Activated CD8-positive, alpha-beta memory T cell treated with anti-CD3 and anti-CD28 coated beads, Interleukin-2, amount 10 ng/mL, durations not matched to agents 7 days and 5 days (primary cell): ENCODE data around the gene AATF. TPM values are rescaled to one million over a fixed set of nuclear protein-coding genes. Genes with fewer than 3 reads are reported as not detected.

Source experiments
- ATAC-seq: fragments of 150-1000 bp; cut with Tn5 transposase; one replicate; pipeline ENCODE4 v1.10.0; 2021; ENCODE audit warnings: moderate library complexity
- CTCF ChIA-PET: fragments of 350-600 bp; sonication (Branson Sonifier 250); formaldehyde crosslinking; loops from one replicate; lab custom pipeline; 2021; ENCODE audit warnings: antibody characterized with exemption; lab: Charles Lee
- DNase-seq: peaks from one replicate; pipeline ENCODE4 v3.0.0-alpha.2; 2020
- H3K27ac Mint-ChIP-seq: one replicate; pipeline ENCODE4 v1.8.0; 2021; ENCODE audit warnings: mild to moderate bottlenecking, mixed read lengths
- H3K27me3 Mint-ChIP-seq: one replicate; pipeline ENCODE4 v1.8.0; 2021; ENCODE audit warnings: mixed read lengths
- H3K36me3 Mint-ChIP-seq: one replicate; pipeline ENCODE4 v1.8.0; 2021; ENCODE audit warnings: mild to moderate bottlenecking, mixed read lengths
- H3K4me1 Mint-ChIP-seq: one replicate; pipeline ENCODE4 v1.8.0; 2021; ENCODE audit warnings: mixed read lengths
- H3K4me3 Mint-ChIP-seq: one replicate; pipeline ENCODE4 v1.8.0; 2021; ENCODE audit warnings: mild to moderate bottlenecking, moderate library complexity, mixed read lengths
- H3K9me3 Mint-ChIP-seq: one replicate; pipeline ENCODE4 v1.8.0; 2022; ENCODE audit warnings: low read depth, mixed read lengths
- total RNA-seq, 2 experiments: library from RNA; stranded (reverse); gene quantifications; one replicate each; pipeline ENCODE4 v1.2.3, GENCODE V29; 2021

AATF gene
- total RNA-seq, 2 experiments from 2014 or later: 78.7 to 84.5 TPM

GRCh38 chr17:36951084-36951789, 2.5 kb downstream of the AATF start:
- peaks cover 44% of the 10 kb centered on the region for H3K4me1 Mint-ChIP-seq
- CTCF ChIA-PET: no interaction called here

DNA sequence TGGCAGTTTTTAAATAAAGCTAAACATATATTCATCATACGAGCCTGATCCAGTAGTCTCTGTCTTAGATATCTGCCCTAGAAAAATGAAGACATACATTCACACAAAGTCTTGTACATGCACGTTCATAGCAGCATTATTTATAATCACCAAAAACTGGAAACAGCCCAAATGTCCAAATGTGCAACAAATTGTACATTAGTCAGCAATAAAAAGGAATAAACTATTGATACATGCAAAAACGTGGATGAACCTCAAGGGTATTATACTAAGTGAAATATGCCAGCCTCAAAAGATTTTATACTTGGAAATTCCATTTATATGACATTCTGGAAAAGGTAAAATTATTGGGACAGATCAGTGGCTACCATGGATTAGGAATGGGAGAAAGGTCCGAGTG, 22.8 kb downstream of the AATF start:
- Mint-ChIP-seq H3K9me3 (no peaks in the 10 kb centered on the region), H3K4me3 (no peak overlapping the region), H3K36me3 (peaks cover 36% of the 10 kb centered on the region), H3K4me1 (peaks cover 11% of the 10 kb centered on the region), H3K27ac (no peak overlapping the region), H3K27me3 (no peaks in the 10 kb centered on the region)
- ATAC-seq (no peak), DNase-seq (no peak)
- CTCF ChIA-PET: no interaction called here

More at GRCh38 chr17:36951084-36951789, 2.5 kb downstream of the AATF start:
- H3K9me3 Mint-ChIP-seq: no peaks in the 10 kb centered on the region
- H3K36me3 Mint-ChIP-seq: peaks cover 53% of the 10 kb centered on the region
- no peak for ATAC-seq
- no peak overlapping the region for H3K27ac Mint-ChIP-seq
- H3K27me3 Mint-ChIP-seq: peaks cover 22% of the 10 kb centered on the region
- no peak overlapping the region for H3K4me3 Mint-ChIP-seq
- DNase-seq: no peak

DNA sequence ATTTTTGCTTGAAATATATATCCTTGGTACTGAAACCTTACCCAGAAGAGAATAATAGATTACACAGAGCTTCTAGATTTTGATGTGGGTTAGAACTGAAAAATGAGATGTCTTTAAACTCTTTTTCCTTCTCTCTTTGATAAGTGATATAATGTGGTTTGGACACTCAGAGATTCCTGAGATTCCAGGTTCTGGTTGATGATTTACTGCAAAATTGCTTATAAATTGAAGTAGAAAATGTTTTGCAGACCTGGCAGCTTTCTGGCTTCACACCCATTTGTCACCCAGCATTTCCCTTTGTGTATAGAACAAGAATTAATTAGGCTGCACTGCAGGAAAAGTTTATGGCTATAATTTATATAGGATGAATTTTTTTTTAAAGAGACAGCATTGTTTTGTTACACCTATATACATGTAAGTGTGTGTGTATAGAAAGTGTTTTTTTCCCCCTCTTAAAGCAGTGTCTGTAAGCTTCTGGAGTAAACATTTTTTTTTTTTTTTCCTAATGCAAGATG, 23.5 kb downstream of the AATF start:
- DNase-seq: no peak
- CTCF ChIA-PET: no interaction called here
- Mint-ChIP-seq H3K4me1 (peaks cover 14% of the 10 kb centered on the region), H3K36me3 (peaks cover 34% of the 10 kb centered on the region), H3K27me3 (no peaks in the 10 kb centered on the region), H3K27ac (no peak overlapping the region), H3K4me3 (no peak overlapping the region), H3K9me3 (no peaks in the 10 kb centered on the region)
- no peak for ATAC-seq

DNA sequence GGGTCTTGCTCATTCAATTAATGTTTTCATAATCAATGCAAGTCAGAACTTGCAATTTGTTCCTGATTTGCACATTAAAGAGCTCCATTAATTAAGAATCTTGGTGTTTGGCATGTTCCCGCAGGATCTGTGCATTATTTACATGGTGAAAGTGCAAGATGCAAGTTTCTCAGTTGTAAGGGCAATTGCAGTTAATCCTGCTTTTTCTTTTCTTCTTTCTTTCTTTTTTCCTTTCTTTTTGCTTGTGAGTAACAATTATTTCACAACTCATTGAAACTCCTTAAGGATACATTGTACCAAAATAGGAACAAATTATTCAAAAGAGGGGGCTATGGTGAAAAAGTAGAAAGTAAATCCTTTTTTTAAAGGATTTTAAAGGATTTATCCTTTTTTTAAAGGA, 24.2 kb downstream of the AATF start:
- CTCF ChIA-PET: interaction anchor here (1.4 kb wide), 1 partner anchor 75 kb away, joined by 3 read pairs; no protein-coding TSS in a partner anchor
- H3K4me1 Mint-ChIP-seq: peaks cover 14% of the 10 kb centered on the region
- no peak for DNase-seq
- ATAC-seq: no peak
- H3K27ac Mint-ChIP-seq: no peak overlapping the region
- no peak overlapping the region for H3K4me3 Mint-ChIP-seq
- no peaks in the 10 kb centered on the region for H3K27me3 Mint-ChIP-seq
- H3K36me3 Mint-ChIP-seq: peaks cover 29% of the 10 kb centered on the region
- no peaks in the 10 kb centered on the region for H3K9me3 Mint-ChIP-seq

DNA sequence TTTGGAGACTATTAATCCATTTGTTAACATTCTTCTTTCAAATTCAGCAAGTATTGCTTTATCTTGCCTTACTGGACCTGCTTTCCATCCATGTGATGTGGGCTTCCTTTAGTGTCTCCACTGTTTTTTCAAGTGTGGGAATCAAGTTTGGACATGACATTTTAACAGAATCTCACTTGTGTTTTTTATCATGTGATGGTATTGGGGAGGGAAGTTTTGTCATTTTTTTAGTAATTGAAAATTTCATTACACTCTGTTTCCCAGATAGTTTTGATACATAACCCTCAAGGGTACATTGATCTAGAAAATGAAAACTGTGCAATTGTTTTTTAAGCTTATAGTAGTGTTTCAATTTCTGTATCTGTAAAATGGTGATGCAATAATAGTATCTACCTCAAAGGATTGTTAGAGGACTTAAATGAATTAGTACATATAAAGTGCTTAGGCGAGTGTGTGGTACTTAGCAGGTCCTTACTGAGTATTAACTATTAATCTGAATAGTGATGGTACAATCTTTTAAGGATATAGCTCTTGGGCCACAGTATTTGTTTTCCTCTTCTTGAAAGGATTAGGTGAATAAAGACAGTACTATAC, 27.3 kb downstream of the AATF start:
- Mint-ChIP-seq H3K27ac (no peak overlapping the region), H3K27me3 (no peaks in the 10 kb centered on the region), H3K4me1 (peaks cover 13% of the 10 kb centered on the region), H3K4me3 (no peak overlapping the region), H3K36me3 (peaks cover 16% of the 10 kb centered on the region), H3K9me3 (no peaks in the 10 kb centered on the region)
- DNase-seq: no peak
- no peak for ATAC-seq
- CTCF ChIA-PET: interaction anchor here (1.0 to 1.3 kb wide), 2 partner anchors 13 to 22 kb away, joined by 3 read pairs; no protein-coding TSS in a partner anchor

GRCh38 chr17:36977066-36977465, 28.3 kb downstream of the AATF start:
- H3K9me3 Mint-ChIP-seq: no peaks in the 10 kb centered on the region
- CTCF ChIA-PET: interaction anchor here (1.3 kb wide), 1 partner anchor 12 kb away, joined by 3 read pairs; no protein-coding TSS in a partner anchor
- peaks cover 19% of the 10 kb centered on the region for H3K36me3 Mint-ChIP-seq
- DNase-seq: no peak
- ATAC-seq: no peak
- H3K27me3 Mint-ChIP-seq: no peaks in the 10 kb centered on the region
- H3K4me3 Mint-ChIP-seq: no peak overlapping the region
- peaks cover 16% of the 10 kb centered on the region for H3K4me1 Mint-ChIP-seq
- no peak overlapping the region for H3K27ac Mint-ChIP-seq

DNA sequence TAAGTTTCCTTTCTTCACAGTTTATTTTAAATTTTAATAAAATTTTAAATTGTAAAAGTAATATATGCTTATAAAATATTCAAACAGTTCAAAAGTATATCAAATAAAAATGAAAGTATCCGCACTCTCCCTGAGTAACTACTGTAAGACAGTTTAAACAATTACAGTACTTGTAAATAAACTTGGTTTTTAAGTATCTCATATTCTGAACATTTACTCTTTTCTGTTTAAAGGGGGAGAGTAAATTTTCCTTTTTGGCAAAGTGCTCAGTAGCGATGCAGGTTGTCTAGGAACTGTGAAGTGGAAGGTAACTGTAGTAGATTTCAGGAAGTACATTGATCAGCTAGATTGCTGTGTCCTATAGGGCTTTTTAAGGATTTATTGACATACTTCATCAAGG, 28.8 kb downstream of the AATF start:
- Mint-ChIP-seq H3K4me3 (no peak overlapping the region), H3K36me3 (peaks cover 19% of the 10 kb centered on the region), H3K9me3 (no peaks in the 10 kb centered on the region), H3K27me3 (no peaks in the 10 kb centered on the region), H3K4me1 (peaks cover 16% of the 10 kb centered on the region), H3K27ac (no peak overlapping the region)
- CTCF ChIA-PET: interaction anchor here (1.3 kb wide), 1 partner anchor 12 kb away, joined by 3 read pairs; no protein-coding TSS in a partner anchor
- DNase-seq (no peak), ATAC-seq (no peak)

GRCh38 chr17:36978810-36979564, 30.2 kb downstream of the AATF start:
- ATAC-seq (no peak), DNase-seq (no peak)
- no peak overlapping the region for H3K4me3 Mint-ChIP-seq
- H3K9me3 Mint-ChIP-seq: no peaks in the 10 kb centered on the region
- no peak overlapping the region for H3K27ac Mint-ChIP-seq
- H3K4me1 Mint-ChIP-seq: peaks cover 13% of the 10 kb centered on the region
- CTCF ChIA-PET: no interaction called here
- peaks cover 13% of the 10 kb centered on the region for H3K36me3 Mint-ChIP-seq
- H3K27me3 Mint-ChIP-seq: no peaks in the 10 kb centered on the region

GRCh38 chr17:36979565-36979941, 30.8 kb downstream of the AATF start:
- Mint-ChIP-seq H3K9me3 (no peaks in the 10 kb centered on the region), H3K4me1 (peaks cover 13% of the 10 kb centered on the region), H3K4me3 (no peak overlapping the region), H3K27me3 (no peaks in the 10 kb centered on the region), H3K36me3 (peaks cover 18% of the 10 kb centered on the region), H3K27ac (no peak overlapping the region)
- CTCF ChIA-PET: no interaction called here
- ATAC-seq: no peak
- no peak for DNase-seq

DNA sequence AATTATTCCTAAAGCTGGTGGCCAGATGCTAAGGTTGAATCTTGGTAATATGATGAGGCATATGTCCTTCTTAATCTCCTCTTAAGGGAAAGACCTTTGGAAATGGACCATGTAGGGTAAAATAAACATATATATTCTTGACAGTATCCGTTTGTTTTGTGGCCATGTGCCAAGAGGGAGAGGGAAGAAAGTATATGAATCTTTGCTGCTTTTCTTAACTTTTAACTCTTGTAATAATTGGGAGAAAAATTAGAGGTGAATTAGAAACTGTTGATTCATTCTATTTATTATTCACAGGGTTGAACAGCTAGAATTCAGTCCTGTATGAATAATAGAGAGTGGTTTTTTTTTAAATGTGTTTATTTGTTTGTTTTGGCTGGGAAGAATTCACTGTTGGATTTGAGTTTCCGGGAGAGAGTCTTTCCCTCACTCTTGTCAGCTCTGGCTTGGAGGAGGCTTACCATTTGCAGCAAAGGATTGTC, 31.6 kb downstream of the AATF start:
- Mint-ChIP-seq H3K4me1 (peaks cover 13% of the 10 kb centered on the region), H3K27ac (no peak overlapping the region), H3K4me3 (no peak overlapping the region), H3K27me3 (no peaks in the 10 kb centered on the region), H3K9me3 (no peaks in the 10 kb centered on the region), H3K36me3 (peaks cover 16% of the 10 kb centered on the region)
- CTCF ChIA-PET: no interaction called here
- no peak for ATAC-seq
- no peak for DNase-seq

- H3K36me3 Mint-ChIP-seq: peaks cover 24% of the 10 kb centered on the region
- CTCF ChIA-PET: no interaction called here
These were observed 34.9 kb downstream of the AATF start for GRCh38 chr17:36983618-36984017.

DNA sequence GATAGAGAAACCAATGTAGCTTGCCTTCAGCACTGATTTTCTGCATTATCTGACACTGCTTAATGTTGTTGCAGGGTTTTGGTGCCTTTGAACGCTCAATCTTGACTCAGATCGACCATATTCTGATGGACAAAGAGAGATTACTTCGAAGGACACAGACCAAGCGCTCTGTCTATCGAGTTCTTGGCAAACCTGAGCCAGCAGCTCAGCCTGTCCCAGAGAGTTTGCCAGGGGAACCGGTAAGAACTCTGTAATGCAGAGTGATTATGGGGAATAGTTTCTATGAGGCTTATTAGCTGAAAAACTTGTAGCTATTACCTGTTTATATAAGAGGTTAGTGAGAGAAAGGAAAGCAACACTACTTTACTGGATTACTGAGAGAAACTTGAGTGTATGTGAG, 40.4 kb downstream of the AATF start:
- H3K27me3 Mint-ChIP-seq: no peaks in the 10 kb centered on the region
- ATAC-seq (no peak), DNase-seq (no peak)
- H3K27ac Mint-ChIP-seq: no peak overlapping the region
- CTCF ChIA-PET: interaction anchor here (1.0 to 1.2 kb wide), 2 partner anchors 12 to 14 kb away, joined by 3 read pairs; no protein-coding TSS in a partner anchor
- H3K4me1 Mint-ChIP-seq: no peaks in the 10 kb centered on the region
- H3K36me3 Mint-ChIP-seq: peaks cover 39% of the 10 kb centered on the region
- H3K9me3 Mint-ChIP-seq: no peaks in the 10 kb centered on the region
- H3K4me3 Mint-ChIP-seq: no peak overlapping the region

More at GRCh38 chr17:36983618-36984017, 34.9 kb downstream of the AATF start:
- H3K4me1 Mint-ChIP-seq: peaks cover 3% of the 10 kb centered on the region
- H3K27me3 Mint-ChIP-seq: no peaks in the 10 kb centered on the region
- H3K27ac Mint-ChIP-seq: no peak overlapping the region
- ATAC-seq (no peak), DNase-seq (no peak)
- no peak overlapping the region for H3K4me3 Mint-ChIP-seq
- H3K9me3 Mint-ChIP-seq: no peaks in the 10 kb centered on the region

- H3K27me3 Mint-ChIP-seq: no peaks in the 10 kb centered on the region
- no peaks in the 10 kb centered on the region for H3K9me3 Mint-ChIP-seq
- peaks cover 57% of the 10 kb centered on the region for H3K36me3 Mint-ChIP-seq
- H3K4me1 Mint-ChIP-seq: no peaks in the 10 kb centered on the region
- no peak overlapping the region for H3K4me3 Mint-ChIP-seq
- no peak overlapping the region for H3K27ac Mint-ChIP-seq
- CTCF ChIA-PET: no interaction called here
- ATAC-seq: no peak
- no peak for DNase-seq
These were observed 43.9 kb downstream of the AATF start for GRCh38 chr17:36992701-36993100.
